RWPE1 (cell line): ENCODE results near the gene FAM227B.

Source experiments
- CTCF ChIA-PET: fragments of 350-600 bp; sonication (Branson Sonifier 250); formaldehyde crosslinking; extraction: SDS; loops from one replicate; lab custom pipeline; 2021; lab: Yijun Ruan, JAX
- POLR2A ChIA-PET: fragments of 400-600 bp; formaldehyde crosslinking; extraction: SDS; loops from one replicate; lab custom pipeline; 2020; ENCODE audit warnings: antibody characterized with exemption; ENCODE audit not compliant: low non-redundant PET; lab: Yijun Ruan, JAX
- DNase-seq: peaks from one replicate; pipeline ENCODE4 v3.0.0; 2012; ENCODE audit warnings: low spot score
- H3K27ac ChIP-seq: fragments of 450-650 bp; 2 replicates; pipeline ENCODE4 v1.5.1; 2017
- CTCF ChIP-seq: fragments of 450-650 bp; conservative IDR thresholded peaks from 2 replicates; pipeline ENCODE4 v1.5.1; 2017; ENCODE audit warnings: low read depth, mild to moderate bottlenecking

FAM227B gene

GRCh38 chr15:49282366-49282765 lies 338.3 kb downstream of the FAM227B start:
- TF ChIP-seq CTCF = no peak
- ChIA-PET POLR2A (no interaction called here), CTCF (no interaction called here)
- no peak overlapping the region for H3K27ac ChIP-seq
- no peak for DNase-seq

GRCh38 chr15:49279521-49280456 lies 340.8 kb downstream of the FAM227B start:
- POLR2A ChIA-PET = no interaction called here
- CTCF ChIA-PET = interaction anchor here (0.6 kb wide), 1 partner anchor 418 kb away, joined by 4 read pairs; no protein-coding TSS in a partner anchor
- no peak overlapping the region for H3K27ac ChIP-seq
- TF ChIP-seq CTCF = no peak
- no peak for DNase-seq

- DNase-seq = no peak
- ChIA-PET CTCF (no interaction called here), POLR2A (no interaction called here)
- TF ChIP-seq CTCF = no peak
- H3K27ac ChIP-seq = no peak overlapping the region
Observed at GRCh38 chr15:49278751-49279150, 341.9 kb downstream of the FAM227B start.
